ENCODE measurements around the gene WSB2. TPM values are rescaled to one million over a fixed set of nuclear protein-coding genes. Genes with fewer than 3 reads are reported as not detected.

Gene WSB2
- total and polyA plus RNA-seq, 10 donors: 14.4 to 63.2 (median 43.6) TPM

- TF ChIP-seq POLR2AphosphoS5 (IDR thresholded peaks at IDR 0.05) (no peak), POLR2A (IDR thresholded peaks at IDR 0.05) (no peak), CTCF (IDR thresholded peaks at IDR 0.05 in 8 of 11, conservative IDR thresholded peaks at IDR 0.05 in 3 of 11) (no peak)
- no peak overlapping the region for H3K27ac ChIP-seq
- H3K9me3 ChIP-seq: no peaks in the 10 kb centered on the region
- H3K4me3 ChIP-seq: no peak overlapping the region
- no peaks in the 10 kb centered on the region for H3K36me3 ChIP-seq
- DNase-seq: no peak
- WGBS, 5 donors: 89 to 94% (median 91%) methylated on average over 3 of the region's 3 CpGs
- intact Hi-C loops (cut with DNase I; ENCODE audit: low total_unique reads): no loop called here
- peaks cover 0 to 28% (median 23%) of the 10 kb centered on the region in 6 donors for H3K4me1 ChIP-seq
- peaks cover 0 to 35% (median 11%) of the 10 kb centered on the region in 7 donors for H3K27me3 ChIP-seq (replicated peaks in 1 of 7)
Measured at GRCh38 chr12:118101051-118101450, 40.1 kb upstream of the WSB2 start.

GRCh38 chr12:118098911-118099671 is 38.1 kb upstream of the WSB2 start:
- DNase-seq: no peak
- H3K27ac ChIP-seq: no peak overlapping the region
- H3K9me3 ChIP-seq: no peaks in the 10 kb centered on the region
- no peak for TF ChIP-seq CTCF (IDR thresholded peaks at IDR 0.05 in 8 of 11, conservative IDR thresholded peaks at IDR 0.05 in 3 of 11)
- no peak for TF ChIP-seq POLR2A (IDR thresholded peaks at IDR 0.05)
- TF ChIP-seq POLR2AphosphoS5 (IDR thresholded peaks at IDR 0.05): no peak
- peaks cover 0 to 20% (median 16%) of the 10 kb centered on the region in 6 donors for H3K4me1 ChIP-seq
- peaks cover 0 to 18% (median 10%) of the 10 kb centered on the region in 7 donors for H3K27me3 ChIP-seq (replicated peaks in 1 of 7)
- H3K4me3 ChIP-seq: no peak overlapping the region
- intact Hi-C loops (cut with DNase I; ENCODE audit: low total_unique reads): no loop called here
- WGBS, 5 donors: 67 to 93% (median 89%) methylated on average over 10 to 12 of the region's 12 CpGs
- H3K36me3 ChIP-seq: peaks cover 0 to 7% (median 0%) of the 10 kb centered on the region in 6 donors

- Histone ChIP-seq H3K4me3 (no peak overlapping the region), H3K9me3 (no peaks in the 10 kb centered on the region), H3K27ac (no peak overlapping the region), H3K36me3 (peaks cover 0 to 14% (median 0%) of the 10 kb centered on the region in 6 donors), H3K27me3 (replicated peaks in 1 of 7) (peaks cover 0 to 12% (median 4%) of the 10 kb centered on the region in 7 donors), H3K4me1 (peaks cover 0 to 13% (median 10%) of the 10 kb centered on the region in 6 donors)
- no peak for DNase-seq
- 91 to 98% (median 95%) methylated on average over 3 of the region's 3 CpGs for WGBS, 5 donors
- no peak for TF ChIP-seq CTCF (IDR thresholded peaks at IDR 0.05 in 8 of 11, conservative IDR thresholded peaks at IDR 0.05 in 3 of 11)
- TF ChIP-seq POLR2A (IDR thresholded peaks at IDR 0.05): no peak
- no peak for TF ChIP-seq POLR2AphosphoS5 (IDR thresholded peaks at IDR 0.05)
- intact Hi-C loops (cut with DNase I; ENCODE audit: low total_unique reads): no loop called here
Measured at GRCh38 chr12:118098401-118098800, 37.4 kb upstream of the WSB2 start.

- H3K36me3 ChIP-seq: peaks cover 0 to 31% (median 0%) of the 10 kb centered on the region in 6 donors
- WGBS, 5 donors: 91 to 99% (median 97%) methylated on average over 3 of the region's 3 CpGs
Measured at GRCh38 chr12:118094039-118094438, 33.1 kb upstream of the WSB2 start.

More at GRCh38 chr12:118094039-118094438, 33.1 kb upstream of the WSB2 start:
- Histone ChIP-seq H3K27ac (no peak overlapping the region), H3K4me3 (no peak overlapping the region), H3K9me3 (no peaks in the 10 kb centered on the region), H3K4me1 (no peaks in the 10 kb centered on the region), H3K27me3 (replicated peaks in 1 of 7) (no peaks in the 10 kb centered on the region)
- intact Hi-C loops (cut with DNase I; ENCODE audit: low total_unique reads): no loop called here
- DNase-seq: no peak
- TF ChIP-seq CTCF (IDR thresholded peaks at IDR 0.05 in 8 of 11, conservative IDR thresholded peaks at IDR 0.05 in 3 of 11): no peak
- TF ChIP-seq POLR2A (IDR thresholded peaks at IDR 0.05): no peak
- no peak for TF ChIP-seq POLR2AphosphoS5 (IDR thresholded peaks at IDR 0.05)

Data from spleen (tissue), 11 donors.